HCT116 (cell line): ENCODE results near the gene BICD2.
A peak's percentile ranks its signal among the peaks of the same experiment; 100 is the strongest.

Experiments
- EGR1 ChIP-seq: IDR thresholded peaks from 2 replicates; pipeline ENCODE4 v1.6.1; 2012; ENCODE audit warnings: low read depth
- EZH2 ChIP-seq: fragments of 200-600 bp; sonication (generic); IDR thresholded peaks from 2 replicates; pipeline ENCODE4 v1.6.1; 2017; ENCODE audit warnings: antibody characterized with exemption, mixed run types
- EZH2phosphoT487 ChIP-seq: fragments of 200-600 bp; IDR thresholded peaks from 2 replicates; pipeline ENCODE4 v1.6.1; 2018; ENCODE audit warnings: antibody characterized with exemption, borderline replicate concordance
- JUND ChIP-seq: IDR thresholded peaks from 2 replicates; pipeline ENCODE4 v1.6.1; 2012
- POLR2A ChIP-seq: IDR thresholded peaks from 2 replicates; pipeline ENCODE4 v1.7.0; 2011; ENCODE audit warnings: borderline replicate concordance; ENCODE audit not compliant: insufficient read depth, insufficient read length; ENCODE audit errors: extremely low read depth
- POLR2AphosphoS5 ChIP-seq: IDR thresholded peaks from 2 replicates; pipeline ENCODE4 v1.6.1; 2011; ENCODE audit warnings: mild to moderate bottlenecking, low read depth, low read length, moderate library complexity
- RAD21 ChIP-seq: IDR thresholded peaks from 2 replicates; pipeline ENCODE4 v1.6.1; 2012; ENCODE audit warnings: low read depth, mild to moderate bottlenecking
- YY1 ChIP-seq: IDR thresholded peaks from 2 replicates; pipeline ENCODE4 v1.6.1; 2011; ENCODE audit warnings: low read length, low read depth, moderate library complexity, mild to moderate bottlenecking; ENCODE audit not compliant: insufficient replicate concordance; ENCODE audit errors: extremely low read depth
- ZNF274 ChIP-seq: fragments of 200-500 bp; sonication (Bioruptor generic); IDR thresholded peaks from 2 replicates; pipeline ENCODE4 v1.6.1; 2014; ENCODE audit warnings: mild to moderate bottlenecking, low read depth, low read length, inconsistent platforms
- TF ChIP-seq, protein P1 (sequence below), 3 experiments: fragments of 200-600 bp in 1 of 3; sonication (generic) in 1 of 3; IDR thresholded peaks in 2 of 3; conservative IDR thresholded peaks in 1 of 3; 2 replicates each; pipeline ENCODE4 v1.5.1; 2012 to 2017; ENCODE audit warnings: low read depth in 2 of 3, low read length in 2 of 3, antibody characterized with exemption in 1 of 3, borderline replicate concordance in 1 of 3, control low read depth in 1 of 3, mild to moderate bottlenecking in 1 of 3, mixed read lengths in 1 of 3, mixed run types in 1 of 3, moderate library complexity in 1 of 3; ENCODE audit not compliant: insufficient read depth in 1 of 3
- TF ChIP-seq, protein P2 (sequence below): IDR thresholded peaks from 2 replicates; pipeline ENCODE4 v1.6.1; 2012

DNA sequence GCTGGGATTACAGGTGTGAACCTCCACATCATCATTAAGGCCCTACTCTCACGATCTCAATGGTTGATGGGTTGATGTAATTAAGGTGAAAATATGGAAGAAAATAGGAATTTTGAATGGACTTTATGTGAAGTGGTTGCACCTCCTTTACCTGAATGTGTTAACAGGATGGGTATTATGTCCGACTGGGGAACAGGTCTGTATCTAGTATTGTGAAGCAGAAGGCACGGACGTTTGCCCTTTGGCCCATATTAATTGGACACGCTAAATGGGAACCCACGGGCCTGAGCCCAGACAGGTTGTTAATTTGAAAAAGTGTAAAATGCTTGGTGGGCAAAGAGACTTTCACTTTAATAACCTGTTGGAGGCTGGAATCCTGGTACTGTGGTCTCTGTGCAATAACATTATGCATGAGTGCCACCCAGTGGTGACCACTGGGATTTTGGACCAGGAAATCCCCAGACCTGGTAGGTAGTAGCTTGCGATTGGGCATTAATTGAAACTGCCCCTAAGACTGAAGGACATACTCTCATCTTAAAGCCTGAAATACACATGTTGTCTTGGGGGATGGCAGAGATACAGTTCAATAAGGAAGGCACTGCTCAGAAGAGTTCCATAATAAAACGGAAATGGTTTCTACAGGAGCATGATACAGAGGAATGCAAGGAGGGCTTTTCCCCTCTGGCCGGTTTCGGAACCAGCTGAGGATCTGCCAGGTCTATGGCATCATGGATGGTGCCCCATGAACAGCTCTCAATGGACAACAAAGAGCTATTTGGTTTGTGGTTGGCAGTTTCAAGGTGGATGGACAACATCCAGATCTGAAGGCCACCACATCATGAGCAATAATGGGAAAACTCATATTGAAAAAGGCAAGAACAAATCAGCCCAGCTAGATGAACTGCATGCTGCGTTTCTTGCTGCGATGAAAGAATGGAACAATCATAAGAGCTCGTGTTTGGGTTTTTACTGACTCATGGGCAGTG is 26.2 kb upstream of the BICD2 start:
- TF ChIP-seq, protein P1, sequence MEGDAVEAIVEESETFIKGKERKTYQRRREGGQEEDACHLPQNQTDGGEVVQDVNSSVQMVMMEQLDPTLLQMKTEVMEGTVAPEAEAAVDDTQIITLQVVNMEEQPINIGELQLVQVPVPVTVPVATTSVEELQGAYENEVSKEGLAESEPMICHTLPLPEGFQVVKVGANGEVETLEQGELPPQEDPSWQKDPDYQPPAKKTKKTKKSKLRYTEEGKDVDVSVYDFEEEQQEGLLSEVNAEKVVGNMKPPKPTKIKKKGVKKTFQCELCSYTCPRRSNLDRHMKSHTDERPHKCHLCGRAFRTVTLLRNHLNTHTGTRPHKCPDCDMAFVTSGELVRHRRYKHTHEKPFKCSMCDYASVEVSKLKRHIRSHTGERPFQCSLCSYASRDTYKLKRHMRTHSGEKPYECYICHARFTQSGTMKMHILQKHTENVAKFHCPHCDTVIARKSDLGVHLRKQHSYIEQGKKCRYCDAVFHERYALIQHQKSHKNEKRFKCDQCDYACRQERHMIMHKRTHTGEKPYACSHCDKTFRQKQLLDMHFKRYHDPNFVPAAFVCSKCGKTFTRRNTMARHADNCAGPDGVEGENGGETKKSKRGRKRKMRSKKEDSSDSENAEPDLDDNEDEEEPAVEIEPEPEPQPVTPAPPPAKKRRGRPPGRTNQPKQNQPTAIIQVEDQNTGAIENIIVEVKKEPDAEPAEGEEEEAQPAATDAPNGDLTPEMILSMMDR (IDR thresholded peaks at IDR 0.05 in 2 of 3, conservative IDR thresholded peaks at IDR 0.05 in 1 of 3; ENCODE audit: borderline replicate concordance in 1 of 3, insufficient read depth in 1 of 3, low read depth in 2 of 3, low read length in 2 of 3) = peak; percentile 79 to 94 (median 91)
- TF ChIP-seq POLR2AphosphoS5 = no peak
- TF ChIP-seq ZNF274 = no peak
- no peak for TF ChIP-seq YY1
- TF ChIP-seq, protein P2, sequence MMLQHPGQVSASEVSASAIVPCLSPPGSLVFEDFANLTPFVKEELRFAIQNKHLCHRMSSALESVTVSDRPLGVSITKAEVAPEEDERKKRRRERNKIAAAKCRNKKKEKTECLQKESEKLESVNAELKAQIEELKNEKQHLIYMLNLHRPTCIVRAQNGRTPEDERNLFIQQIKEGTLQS = no peak
- no peak for TF ChIP-seq EGR1
- TF ChIP-seq EZH2 = no peak
- TF ChIP-seq JUND = no peak
- no peak for TF ChIP-seq EZH2phosphoT487
- TF ChIP-seq POLR2A = no peak
- peak; percentile 97 for TF ChIP-seq RAD21
